Endothelial cell of umbilical vein (primary cell): ENCODE measurements around the gene NGEF. TPM values are rescaled to one million over a fixed set of nuclear protein-coding genes. Genes with fewer than 3 reads are reported as not detected.

Experiments used
- BruUV-seq: library from RNA; stranded (reverse); fragments of 400-500 nt; replicated peaks from 2 replicates; lab custom pipeline; 2021; lab: Mats Ljungman, UMichigan
- CTCF ChIA-PET: fragments of 300-600, 350-600 bp; sonication (Branson Sonifier 250); formaldehyde crosslinking; loops from one replicate; lab custom pipeline; 2021; ENCODE audit warnings: antibody characterized with exemption, inconsistent platforms; lab: Charles Lee
- POLR2A ChIA-PET: fragments of 300-600, 350-600 bp; sonication (Branson Sonifier 250); formaldehyde crosslinking; loops from one replicate; lab custom pipeline; 2021; ENCODE audit warnings: antibody characterized with exemption, inconsistent platforms; lab: Charles Lee
- DNase-seq: peaks from one replicate; pipeline ENCODE4 v3.0.0-alpha.2; 2011; ENCODE audit warnings: low read depth, low spot score
- FAIRE-seq: peaks from 2 replicates; lab custom pipeline; 2011; peaks lifted over from hg19 to GRCh38; lab: Jason Lieb, UNC
- H2AFZ ChIP-seq: 2 replicates; pipeline ENCODE4 v1.6.0; 2012; ENCODE audit warnings: low read depth, low read length, control low read depth, inconsistent platforms
- H3K27ac ChIP-seq: 2 replicates; pipeline ENCODE4 v1.5.1; 2011; ENCODE audit warnings: low read depth, mild to moderate bottlenecking, control low read depth, low read length, moderate library complexity; ENCODE audit not compliant: insufficient read depth
- H3K27me3 ChIP-seq, 2 experiments: 2 replicates each; pipeline versions ENCODE4 v1.6.0 to v1.6.1; 2011; ENCODE audit warnings: low read length in 2 of 2, mixed read lengths in 1 of 2; ENCODE audit not compliant: control insufficient read depth in 2 of 2, insufficient read depth in 2 of 2
- H3K36me3 ChIP-seq, 2 experiments: 2 replicates in 1 of 2; 3 replicates in 1 of 2; pipeline ENCODE4 v1.5.1; 2011; ENCODE audit warnings: low read length in 2 of 2, mild to moderate bottlenecking in 1 of 2, moderate library complexity in 1 of 2; ENCODE audit not compliant: control insufficient read depth in 2 of 2, insufficient read depth in 2 of 2; ENCODE audit errors: extremely low read depth in 1 of 2
- H3K4me1 ChIP-seq: 3 replicates; pipeline ENCODE4 v1.5.1; 2011; ENCODE audit warnings: mild to moderate bottlenecking, low read length; ENCODE audit not compliant: control insufficient read depth, insufficient read depth; ENCODE audit errors: extremely low read depth
- H3K4me2 ChIP-seq: 2 replicates; pipeline ENCODE4 v1.6.1; 2011; ENCODE audit warnings: low read length, control low read depth, mixed read lengths; ENCODE audit not compliant: insufficient read depth
- H3K4me3 ChIP-seq, 3 experiments: fragments of 200-600 bp in 1 of 3; sonication (generic), shearing (Covaris generic) in 1 of 3; replicated peaks in 1 of 3; 2 replicates each; pipeline ENCODE4 v1.5.1; 2011 to 2016; ENCODE audit warnings: control low read depth in 3 of 3, low read length in 3 of 3, mild to moderate bottlenecking in 2 of 3, inconsistent platforms in 1 of 3, low read depth in 1 of 3, moderate library complexity in 1 of 3; ENCODE audit not compliant: insufficient read depth in 1 of 3
- H3K79me2 ChIP-seq: 2 replicates; pipeline ENCODE4 v1.6.0; 2012; ENCODE audit warnings: low read length, inconsistent platforms; ENCODE audit not compliant: control insufficient read depth, insufficient read depth
- H3K9ac ChIP-seq: replicated peaks from 2 replicates; pipeline ENCODE3; 2011; ENCODE audit warnings: low read length, control low read depth; ENCODE audit not compliant: insufficient read depth; ENCODE audit errors: extremely low read depth
- H3K9me1 ChIP-seq: replicated peaks from 3 replicates; pipeline ENCODE4 v1.6.0; 2011; ENCODE audit warnings: mild to moderate bottlenecking, low read length; ENCODE audit not compliant: control insufficient read depth, insufficient read depth; ENCODE audit errors: extremely low read depth
- H3K9me3 ChIP-seq: replicated peaks from 2 replicates; pipeline ENCODE4 v1.5.1; 2012; ENCODE audit warnings: low read length, inconsistent platforms; ENCODE audit not compliant: control insufficient read depth, insufficient read depth
- H4K20me1 ChIP-seq: replicated peaks from 2 replicates; pipeline ENCODE3; 2011; ENCODE audit warnings: mild to moderate bottlenecking, low read length; ENCODE audit not compliant: control insufficient read depth, insufficient read depth; ENCODE audit errors: extremely low read depth
- CTCF ChIP-seq, 2 donors: IDR thresholded peaks; 1 replicate in 1 of 2; 2 replicates in 1 of 2; pipeline ENCODE4 v1.5.1; 2011; ENCODE audit warnings: low read length in 2 of 2, mild to moderate bottlenecking in 2 of 2, moderate library complexity in 2 of 2, control low read depth in 1 of 2, inconsistent platforms in 1 of 2, low read depth in 1 of 2; ENCODE audit not compliant: insufficient read depth in 1 of 2; ENCODE audit errors: extremely low read depth in 1 of 2
- EZH2 ChIP-seq: IDR thresholded peaks from 2 replicates; pipeline ENCODE4 v1.6.1; 2012; ENCODE audit warnings: borderline replicate concordance, low read depth, mild to moderate bottlenecking, moderate library complexity, low read length, inconsistent platforms; ENCODE audit not compliant: severe bottlenecking
- FOS ChIP-seq: IDR thresholded peaks from 2 replicates; pipeline ENCODE4 v1.6.1; 2011; ENCODE audit warnings: mild to moderate bottlenecking, low read length, moderate library complexity, borderline replicate concordance; ENCODE audit not compliant: insufficient read depth
- GATA2 ChIP-seq: IDR thresholded peaks from 2 replicates; pipeline ENCODE4 v1.7.0; 2011; ENCODE audit warnings: low read depth, mild to moderate bottlenecking, moderate library complexity, mixed read lengths, low read length; ENCODE audit not compliant: insufficient read length, insufficient read depth
- JUN ChIP-seq: IDR thresholded peaks from 2 replicates; pipeline ENCODE4 v1.6.1; 2011; ENCODE audit warnings: borderline replicate concordance, low read depth; ENCODE audit not compliant: insufficient read length, insufficient read depth
- MAX ChIP-seq: IDR thresholded peaks from 2 replicates; pipeline ENCODE4 v1.6.1; 2011; ENCODE audit not compliant: insufficient read depth, insufficient read length
- MYC ChIP-seq: IDR thresholded peaks from one replicate; pipeline ENCODE4 v1.6.1; 2011; ENCODE audit warnings: mild to moderate bottlenecking, low read depth, low read length
- POLR2A ChIP-seq: IDR thresholded peaks from 2 replicates; pipeline ENCODE4 v1.6.1; 2012; ENCODE audit warnings: low read depth, mild to moderate bottlenecking, control low read depth, low read length
- POLR2AphosphoS5 ChIP-seq: IDR thresholded peaks from 2 replicates; pipeline ENCODE4 v1.6.1; 2012; ENCODE audit warnings: low read depth, mild to moderate bottlenecking, control low read depth, low read length, moderate library complexity; ENCODE audit not compliant: insufficient read depth
- dilution Hi-C: fragments of 300-500 bp; cut with MboI; formaldehyde crosslinking; loops from one replicate; pipeline ENCODE4 v1.15.0; 2019; ENCODE audit warnings: low sequenced_read_pairs; ENCODE audit not compliant: extremely low pct_ligation_motif_present
- intact Hi-C: fragments of 100-400 bp; cut with micrococcal nuclease; formaldehyde crosslinking; loops from one replicate; pipeline ENCODE4 v1.10.0; 2022
- polyA plus RNA-seq, 4 experiments: library from polyadenylated mRNA; depleted of rRNA in 3 of 4; stranded (reverse) in 3 of 4; unstranded in 1 of 4; fragments of >200 nt; gene quantifications; 2 replicates each; pipeline versions ENCODE4 v1.2.1 to v1.2.3, GENCODE V29; 2011 to 2012; ENCODE audit warnings: missing spikeins in 1 of 4
- total RNA-seq: library from RNA; stranded (reverse); gene quantifications from 2 replicates; pipeline ENCODE4 v1.2.3, GENCODE V29; 2021

Gene NGEF
- total and polyA plus RNA-seq, 2 donors (not counting 3 experiments of a cell fraction or from before 2014, with no cell fraction given): 0.22 to 0.41 TPM

- Histone ChIP-seq H3K4me3 (no peak overlapping the region), H3K79me2 (no peaks in the 10 kb centered on the region), H3K9ac (no peak overlapping the region), H3K27me3 (no peaks in the 10 kb centered on the region), H3K4me2 (no peak overlapping the region), H3K4me1 (no peaks in the 10 kb centered on the region), H3K27ac (no peak overlapping the region), H3K9me1 (no peaks in the 10 kb centered on the region), H4K20me1 (no peaks in the 10 kb centered on the region), H3K9me3 (no peaks in the 10 kb centered on the region), H2AFZ (no peak overlapping the region), H3K36me3 (no peaks in the 10 kb centered on the region)
- dilution Hi-C loops (no loop called here), intact Hi-C loops (loop anchor here (10.0 kb wide), 1 partner anchor 169 kb away; no protein-coding TSS in a partner anchor)
- DNase-seq: no peak
- BruUV-seq: no TSS peak
- POLR2A ChIA-PET: no interaction called here
- no peak for FAIRE-seq
- TF ChIP-seq POLR2A (no peak), MYC (no peak), MAX (no peak), EZH2 (no peak), FOS (no peak), JUN (no peak), GATA2 (no peak), CTCF (IDR thresholded peaks at IDR 0.05; ENCODE audit: extremely low read depth in 1 of 2, insufficient read depth in 1 of 2, low read depth in 1 of 2, low read length in 2 of 2) (no peak), POLR2AphosphoS5 (no peak)
- CTCF ChIA-PET: interaction anchor here (1.7 kb wide), 1 partner anchor 168 kb away, joined by 7 read pairs; no protein-coding TSS in a partner anchor
Measured at GRCh38 chr2:232886176-232886575, 126.9 kb downstream of the NGEF start.
